Muscle of arm (tissue), 12 donors: ENCODE results near the gene FCF1. TPM values are rescaled to one million over a fixed set of nuclear protein-coding genes. Genes with fewer than 3 reads are reported as not detected.
"Not testable (repeated sequence)": the region's sequence is repeated elsewhere in the genome, so short reads cannot be mapped to it uniquely, and the experiment has no call there.

Source experiments
- DNase-seq: peaks from one replicate; pipeline ENCODE4 v3.0.0-alpha.2; 2013
- polyA plus RNA-seq, 12 donors: library from polyadenylated mRNA; unstranded; fragments of 120-200 nt; gene quantifications; one replicate each; pipeline ENCODE4 v1.2.1, GENCODE V29; 2013; ENCODE audit not compliant: insufficient read length in 12 of 12

Gene FCF1
- polyA plus RNA-seq, 12 donors = 33.8 to 64.9 (median 44.8) TPM; not detected in 1

DNA sequence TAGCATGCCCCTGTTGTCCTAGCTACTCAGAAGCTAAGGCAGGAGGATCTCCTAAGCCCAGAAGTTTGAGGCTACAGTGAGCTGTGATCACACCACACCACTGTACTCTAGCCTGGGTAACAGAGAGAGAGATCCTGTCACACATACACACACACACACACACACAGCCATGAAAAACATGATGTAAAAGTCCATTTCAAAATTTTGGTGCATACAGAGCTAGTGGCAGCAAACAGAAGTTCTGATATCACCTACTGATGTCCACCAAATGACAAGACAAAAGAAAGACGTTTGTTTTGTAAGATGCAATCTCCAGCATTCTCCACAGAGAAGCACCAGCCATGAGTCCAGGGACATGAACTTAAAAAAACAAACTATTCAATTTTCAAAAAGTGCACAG lies 15.9 kb upstream of the FCF1 start:
- no peak for DNase-seq

DNA sequence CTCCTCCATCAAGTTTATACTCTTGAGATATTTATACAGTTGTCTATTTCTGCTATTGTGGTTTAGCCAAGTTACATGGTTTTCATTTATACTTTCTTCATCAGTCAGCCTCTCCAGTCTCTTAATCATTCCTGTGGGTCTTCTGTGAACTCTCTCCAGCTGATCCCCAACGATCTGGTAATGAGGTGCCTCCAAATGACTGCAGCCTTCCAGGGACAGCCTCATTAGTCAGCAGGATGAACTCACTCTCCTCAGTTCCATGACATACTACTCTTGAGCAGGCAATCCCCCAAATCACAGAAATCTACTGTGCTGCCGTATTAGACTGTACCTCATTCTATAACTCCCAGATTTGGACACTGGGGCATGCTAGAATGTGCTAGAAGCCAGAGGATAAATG lies 15.4 kb upstream of the FCF1 start:
- no peak for DNase-seq

DNA sequence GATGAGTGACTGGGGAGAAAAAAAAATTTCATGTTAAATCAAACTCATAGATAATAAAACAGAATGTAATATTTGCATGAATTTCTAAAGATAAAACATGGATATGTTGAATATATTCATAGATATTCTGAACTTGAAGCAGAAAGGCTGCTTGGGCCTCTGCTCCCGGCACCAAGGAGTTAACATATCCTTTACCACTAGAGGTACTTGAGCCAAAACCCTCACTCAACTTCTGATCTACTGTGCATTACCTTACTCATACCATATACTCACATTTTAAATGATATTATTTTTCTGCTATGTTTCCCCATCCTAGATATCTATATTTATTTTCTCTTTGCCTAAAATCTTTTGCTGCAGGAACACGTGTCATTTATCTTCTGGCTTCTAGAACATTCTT lies 15.0 kb upstream of the FCF1 start:
- no peak for DNase-seq

DNA sequence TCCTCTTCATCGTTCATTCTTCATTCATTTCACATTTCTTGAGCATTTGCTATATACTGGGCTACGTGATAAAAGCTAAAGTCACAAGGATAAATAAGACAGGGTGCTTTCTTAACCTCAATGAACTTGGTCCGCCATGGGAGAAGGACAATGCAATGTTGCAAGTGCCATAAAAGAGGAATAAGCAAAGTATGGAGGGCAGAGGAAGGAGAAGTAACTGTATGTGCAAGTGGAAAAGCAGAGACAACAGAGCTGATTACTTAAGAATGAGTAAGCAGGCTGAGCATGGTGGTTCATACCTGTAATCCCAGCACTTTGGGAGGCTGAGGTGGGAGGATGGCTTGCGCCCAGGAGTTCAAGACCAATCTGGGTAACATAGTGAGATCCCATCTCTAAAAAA lies 14.5 kb upstream of the FCF1 start:
- no peak for DNase-seq

DNA sequence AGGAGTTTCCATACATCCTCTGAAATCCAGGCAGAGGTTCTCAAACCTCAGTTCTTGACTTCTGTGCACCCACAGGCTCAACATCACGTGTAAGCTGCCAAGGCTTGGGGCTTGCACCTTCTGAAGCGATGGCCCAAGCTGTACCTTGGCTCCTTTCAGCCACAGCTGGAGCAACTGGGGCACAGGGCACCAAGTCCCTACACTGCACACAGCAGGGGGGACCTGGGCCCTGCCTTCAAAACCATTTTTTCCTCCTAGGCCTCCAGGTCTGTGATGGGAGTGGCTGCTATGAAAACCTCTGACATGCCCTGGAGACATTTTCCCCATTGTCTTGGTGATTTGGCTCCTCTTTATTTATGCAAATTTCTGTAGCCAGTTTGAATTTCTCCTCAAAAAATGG lies 10.7 kb upstream of the FCF1 start:
- DNase-seq = no peak

DNA sequence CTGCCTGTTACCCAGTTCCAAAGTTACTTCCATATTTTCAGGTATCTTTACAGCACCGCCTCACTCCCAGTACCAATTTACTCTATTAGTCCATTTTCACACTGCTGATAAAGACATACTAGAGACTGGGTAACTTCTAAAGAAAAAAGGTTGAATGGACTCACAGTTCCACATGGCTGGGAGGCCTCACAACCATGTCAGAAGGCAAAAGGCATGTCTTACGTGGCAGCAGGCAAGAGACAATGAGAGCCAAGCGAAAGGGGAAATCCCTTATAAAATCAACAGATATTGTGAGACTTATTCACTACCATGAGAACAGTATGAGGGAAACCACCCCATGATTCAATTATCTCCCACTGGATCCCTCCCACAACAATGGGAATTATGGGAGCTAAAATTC lies 9.9 kb upstream of the FCF1 start:
- DNase-seq = no peak

DNA sequence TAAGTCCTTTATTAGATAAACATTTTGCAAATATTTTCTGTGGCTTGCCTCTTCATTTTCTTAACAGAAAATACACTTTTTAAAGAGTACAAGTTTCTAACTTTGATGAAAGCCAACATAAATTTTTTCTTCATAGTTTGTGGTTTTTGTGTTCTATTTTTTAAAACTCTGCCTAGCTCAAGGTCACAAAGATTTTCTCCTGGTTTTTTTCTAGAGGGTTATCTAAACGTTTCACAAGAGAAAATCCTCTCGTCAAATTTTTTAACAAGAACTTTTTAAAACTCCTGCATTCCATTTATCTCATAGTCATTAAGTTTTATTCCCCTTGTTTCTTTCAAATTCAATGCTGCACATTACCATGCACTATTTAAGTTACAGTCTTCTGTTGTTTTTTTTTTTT lies 8.3 kb upstream of the FCF1 start:
- DNase-seq = no peak

DNA sequence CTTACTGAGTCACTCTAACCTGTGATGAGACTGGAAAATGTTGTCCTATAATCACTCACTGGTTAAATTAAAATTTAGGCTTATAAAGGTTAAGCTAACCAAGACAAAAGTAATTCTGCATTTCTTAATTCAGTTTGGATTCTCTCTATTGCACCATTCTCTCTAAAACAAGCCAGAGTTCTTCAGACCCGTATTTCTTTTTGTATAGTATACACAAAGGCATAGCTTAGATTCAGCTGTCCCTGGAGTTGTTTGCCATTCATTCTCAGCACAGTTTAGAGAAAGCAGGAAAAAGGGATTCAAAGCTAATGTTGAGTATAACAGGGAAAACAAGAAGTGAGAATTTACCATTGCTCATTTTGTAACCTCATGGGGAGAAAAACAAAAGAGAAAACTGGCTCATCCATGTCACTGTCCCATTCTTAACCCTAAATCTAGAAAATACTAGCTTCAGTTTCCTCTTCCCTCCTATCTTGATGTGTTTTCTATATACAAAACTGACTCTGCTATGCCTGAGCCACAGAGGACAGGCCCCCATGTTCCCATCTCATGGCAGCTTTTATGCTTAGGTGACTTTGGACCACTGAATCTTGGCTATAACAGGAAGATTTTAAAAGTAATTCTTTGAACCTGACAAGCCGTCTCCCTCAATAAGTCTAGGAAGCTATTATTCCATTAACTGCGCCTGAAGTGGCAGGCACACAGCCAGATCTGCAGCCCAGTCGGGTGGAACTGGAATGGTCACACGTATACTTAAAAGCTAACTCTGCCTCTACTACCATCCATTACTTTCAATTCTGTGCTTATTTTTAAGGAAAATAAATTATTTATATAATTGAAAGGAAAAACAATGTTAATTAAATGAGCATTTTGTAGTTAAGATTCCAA lies 7.1 kb upstream of the FCF1 start:
- no peak for DNase-seq

DNA sequence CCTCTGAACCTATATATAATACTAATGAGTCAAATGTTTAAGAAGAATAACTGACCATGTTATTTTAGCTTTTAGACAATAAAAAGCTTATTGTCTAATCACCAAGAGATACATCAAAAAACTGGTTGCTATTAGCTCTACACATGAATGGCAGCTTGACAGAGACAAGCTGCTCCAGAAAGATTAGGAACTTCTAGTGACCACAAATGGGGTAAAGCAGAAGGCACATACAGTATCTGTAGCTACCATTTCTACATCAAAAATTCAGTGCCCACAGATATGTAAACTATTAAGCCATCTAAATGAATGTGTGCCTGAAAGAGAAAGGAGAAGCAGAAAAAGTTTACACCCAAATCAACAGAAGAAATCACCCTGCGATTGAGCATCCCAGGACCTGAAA lies 2.5 kb upstream of the FCF1 start:
- no peak for DNase-seq

DNA sequence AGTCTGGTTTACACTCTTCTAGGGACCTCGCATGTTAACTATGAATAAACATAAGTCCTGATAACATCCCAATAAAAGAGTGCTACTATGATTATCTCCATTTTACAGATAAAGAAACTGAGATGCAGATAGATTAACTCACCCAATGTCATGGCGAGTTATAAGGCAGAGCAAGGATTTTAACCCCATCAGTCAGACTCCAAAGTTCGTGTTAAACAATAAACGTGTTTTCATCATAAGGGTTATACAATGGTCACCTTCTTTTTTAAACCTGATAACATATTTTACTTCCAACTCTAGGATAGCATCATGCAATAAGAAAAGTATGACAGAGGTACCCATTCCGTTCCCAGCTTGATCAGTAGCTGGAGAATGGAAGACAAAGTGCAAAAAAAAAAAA lies 1.3 kb upstream of the FCF1 start:
- no peak for DNase-seq

DNA sequence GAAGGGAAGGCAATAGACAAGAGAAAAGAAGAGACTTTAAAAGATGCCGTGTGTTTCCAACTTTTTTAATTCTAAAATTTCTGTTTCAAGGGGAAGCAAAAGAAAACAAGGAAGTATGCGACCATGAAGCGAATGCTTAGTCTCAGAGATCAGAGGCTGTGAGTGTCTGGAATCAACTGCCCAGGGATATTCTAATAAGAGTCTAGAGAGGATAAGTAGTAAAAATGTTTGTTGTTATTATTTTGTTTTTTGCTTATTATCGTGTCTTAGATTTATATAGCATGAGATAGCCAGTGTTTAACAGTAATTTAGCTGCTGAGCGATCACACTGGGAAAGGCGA lies 421 bp downstream of the FCF1 start:
- DNase-seq = no peak

DNA sequence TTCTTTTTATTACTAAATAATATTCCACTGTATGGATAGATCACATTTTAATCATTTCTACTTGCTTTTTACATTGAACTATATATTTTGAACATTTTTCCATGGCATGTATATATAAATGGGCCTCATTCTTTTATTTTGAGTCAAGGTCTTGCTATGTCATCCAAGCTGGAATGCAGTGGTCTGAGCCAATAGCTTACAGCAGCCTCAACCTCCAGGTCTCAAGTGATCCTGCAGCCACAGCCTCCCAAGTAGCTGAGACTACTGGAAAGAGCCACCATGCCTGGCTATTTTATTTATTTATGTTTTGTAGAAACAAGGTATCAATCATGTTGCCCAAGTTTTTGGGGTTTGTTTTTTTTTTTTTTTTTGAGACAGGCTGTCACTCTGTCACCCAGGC lies 7.6 kb downstream of the FCF1 start:
- DNase-seq = no peak

DNA sequence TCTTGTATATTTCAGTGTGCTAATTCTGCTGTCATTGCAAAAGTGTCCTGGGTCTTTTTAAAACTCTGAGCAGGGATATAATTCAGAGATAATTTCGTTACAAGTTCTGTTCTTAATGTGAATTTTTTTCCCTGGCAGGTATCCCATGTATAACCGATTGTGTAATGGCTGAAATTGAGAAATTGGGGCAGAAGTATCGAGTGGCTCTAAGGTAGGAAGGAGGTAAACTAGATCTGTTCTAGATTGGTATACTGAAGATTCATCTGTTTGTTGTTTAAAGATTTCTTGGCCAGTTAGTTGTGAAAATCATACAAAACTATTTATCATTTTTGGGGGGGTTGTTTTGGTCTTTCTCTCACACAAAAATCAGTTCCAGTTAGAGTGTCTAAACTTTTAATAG lies 10.2 kb downstream of the FCF1 start:
- no peak for DNase-seq

DNA sequence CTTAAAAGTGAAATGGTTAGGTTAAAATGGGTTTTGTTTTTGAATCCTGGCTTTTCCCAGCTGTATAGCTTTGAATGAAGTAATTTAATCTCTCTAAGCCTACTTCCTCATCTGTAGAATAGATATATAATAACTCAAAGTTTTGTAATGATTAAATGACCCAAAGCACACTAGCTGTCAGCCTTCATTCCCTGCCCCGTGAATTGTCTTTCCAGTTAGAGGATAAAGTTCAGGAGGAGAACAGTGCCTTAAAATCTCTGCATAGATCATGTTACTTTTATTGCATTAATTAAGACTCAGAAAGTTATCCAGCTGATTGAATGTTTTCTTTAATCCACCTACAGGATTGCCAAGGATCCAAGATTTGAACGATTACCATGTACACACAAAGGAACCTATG lies 19.4 kb downstream of the FCF1 start:
- DNase-seq = no peak

DNA sequence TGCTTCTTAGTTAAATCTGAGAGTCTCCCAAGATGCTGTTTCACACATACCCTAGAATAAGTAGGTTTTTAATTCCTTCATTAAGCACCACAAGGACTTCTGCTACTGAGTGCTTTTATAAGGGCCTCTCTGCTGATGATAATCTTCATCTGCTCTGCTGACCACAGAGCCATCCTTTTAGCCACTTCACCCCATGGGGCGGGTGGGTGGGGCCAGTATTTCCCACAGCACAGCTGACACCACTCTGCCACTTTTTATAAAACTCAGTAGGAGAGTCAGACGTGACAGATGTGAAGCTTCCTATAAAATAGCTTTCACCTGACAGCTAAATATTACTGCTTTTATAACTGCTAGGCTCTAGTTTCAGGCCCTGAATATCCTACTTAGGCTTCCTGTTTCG lies 20.3 kb downstream of the FCF1 start:
- DNase-seq = no peak

DNA sequence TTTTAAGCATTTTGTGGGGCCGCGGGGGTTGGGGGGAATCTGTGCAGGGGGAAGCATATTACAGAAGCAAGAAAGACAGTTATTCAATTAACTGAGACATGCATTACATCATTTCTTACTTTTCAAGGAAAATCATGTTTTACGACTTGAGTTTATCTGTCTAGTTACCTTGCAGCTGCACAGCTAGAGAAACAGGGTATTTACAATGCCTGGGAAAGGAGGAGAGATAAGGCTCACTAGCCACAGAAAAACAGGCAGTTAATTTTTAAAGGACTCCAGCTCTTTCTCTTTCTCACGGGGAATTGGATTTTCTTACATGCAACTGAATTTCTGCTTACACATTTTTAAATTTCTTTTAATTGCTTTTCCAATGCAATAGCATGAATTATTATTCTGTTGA lies 22.2 kb downstream of the FCF1 start:
- DNase-seq = no peak

DNA sequence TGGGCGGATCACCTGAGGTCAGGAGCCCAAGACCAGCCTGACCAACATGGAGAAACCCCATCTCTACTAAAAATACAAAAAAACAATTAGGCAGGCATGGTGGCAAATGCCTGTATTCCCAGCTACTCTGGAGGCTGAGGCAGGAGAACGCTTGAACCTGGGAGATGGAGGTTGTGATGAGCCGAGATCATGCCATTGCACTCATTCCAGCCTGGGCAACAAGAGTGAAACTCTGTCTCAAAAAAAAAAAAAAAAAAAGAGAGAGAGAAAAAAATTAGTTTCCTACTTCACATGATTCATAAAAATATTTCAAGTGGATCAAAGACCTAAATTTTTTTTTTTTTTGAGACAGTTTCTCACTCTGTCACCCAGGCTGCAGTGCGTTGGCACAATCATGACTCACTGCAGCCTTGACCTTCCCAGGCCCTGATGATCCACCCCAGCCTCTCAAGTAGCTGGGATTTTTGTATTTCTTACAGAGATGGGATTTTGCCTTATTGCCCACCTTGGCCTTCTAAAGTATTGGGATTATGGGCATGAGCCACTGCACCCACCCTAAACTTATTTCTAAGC lies 24.9 kb downstream of the FCF1 start:
- DNase-seq = no peak

DNA sequence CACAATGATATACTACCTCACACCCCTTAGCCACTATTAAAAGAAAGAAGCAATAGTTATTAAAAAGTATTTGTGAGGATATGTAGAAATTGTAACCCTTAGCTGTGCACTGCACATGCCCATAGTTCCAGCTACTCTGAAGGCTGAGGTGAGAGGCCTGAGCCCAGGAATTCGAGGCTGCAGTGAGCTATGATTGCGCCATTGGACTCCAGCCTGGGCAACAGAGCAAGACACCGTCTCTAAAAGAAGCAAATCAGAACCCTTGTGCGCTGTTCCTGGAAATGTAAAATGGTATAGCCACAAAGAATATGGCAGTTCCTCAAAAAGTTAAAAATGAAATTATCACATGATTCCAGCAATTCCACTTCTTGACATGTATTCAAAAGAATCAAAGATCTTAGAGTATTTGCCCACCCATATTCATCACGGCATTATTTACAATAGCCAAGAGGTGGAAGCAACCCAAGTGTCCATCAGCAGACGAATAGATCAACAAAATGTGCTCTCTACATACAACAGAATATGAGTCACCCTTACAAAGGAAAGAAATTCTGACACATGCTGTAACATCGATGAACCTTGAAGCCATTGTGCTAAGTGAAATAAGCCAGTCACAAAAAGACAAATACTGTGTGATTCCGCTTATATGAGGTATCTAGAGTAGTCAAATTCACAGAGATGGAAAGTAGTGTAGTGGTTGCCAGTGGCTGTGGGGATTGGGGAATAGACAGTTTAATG lies 26.5 kb downstream of the FCF1 start:
- no peak for DNase-seq

DNA sequence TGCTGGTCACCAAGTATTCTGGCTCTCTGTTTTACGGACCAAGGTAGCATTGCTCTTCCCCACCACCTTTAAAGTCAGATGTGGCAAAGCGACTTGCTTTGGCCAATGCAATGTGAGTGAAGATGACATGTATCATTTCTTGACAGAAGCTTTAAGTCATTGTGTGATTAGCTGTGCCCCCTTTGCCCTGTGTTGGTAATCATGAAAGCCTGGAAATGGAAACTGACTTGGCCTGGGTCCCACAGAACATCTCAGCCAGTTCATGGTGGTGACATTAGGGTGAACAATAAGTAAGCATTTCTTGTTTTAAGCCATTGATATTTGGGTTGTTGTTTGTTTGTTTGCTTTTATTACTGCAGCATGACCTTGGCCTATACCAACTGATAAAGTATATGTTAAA lies 34.3 kb downstream of the FCF1 start:
- DNase-seq = no peak

DNA sequence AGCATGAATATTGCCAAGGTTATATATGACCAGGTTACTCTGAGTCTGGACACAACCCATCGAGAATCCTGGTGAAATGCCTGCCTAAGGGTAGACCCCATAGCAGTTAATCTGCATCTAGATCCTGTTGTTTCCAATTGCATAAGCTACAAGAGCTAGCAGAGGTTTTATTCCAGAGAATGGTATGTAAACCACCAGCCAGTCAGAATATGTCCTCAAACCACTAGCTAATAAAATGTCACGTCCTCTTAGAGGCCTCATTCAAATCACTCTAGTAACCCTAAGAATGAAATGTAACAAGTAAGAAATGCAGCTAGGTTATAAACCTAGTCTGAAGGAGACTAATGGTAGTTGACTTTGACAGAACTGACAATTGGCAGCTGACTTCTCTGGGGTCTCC lies 41.2 kb downstream of the FCF1 start:
- no peak for DNase-seq

DNA sequence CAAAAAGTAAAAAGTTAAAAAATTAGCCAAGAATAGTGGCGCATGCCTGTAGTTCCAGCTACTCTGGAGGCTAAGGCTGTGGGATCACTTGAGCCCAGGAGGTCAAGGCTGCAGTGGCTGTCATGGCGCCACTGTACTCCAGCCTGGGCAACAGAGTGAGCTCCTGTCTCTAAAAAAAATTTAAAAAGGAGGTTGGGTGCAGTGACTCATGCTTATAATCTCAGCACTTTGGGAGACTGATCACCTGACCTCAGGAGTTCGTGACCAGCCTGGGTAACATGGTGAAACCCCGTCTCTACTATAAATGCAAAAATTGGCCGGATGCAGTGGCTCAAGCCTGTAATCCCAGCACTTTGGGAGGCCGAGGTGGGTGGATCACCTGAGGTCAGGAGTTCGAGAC lies 42.0 kb downstream of the FCF1 start:
- DNase-seq = no peak

DNA sequence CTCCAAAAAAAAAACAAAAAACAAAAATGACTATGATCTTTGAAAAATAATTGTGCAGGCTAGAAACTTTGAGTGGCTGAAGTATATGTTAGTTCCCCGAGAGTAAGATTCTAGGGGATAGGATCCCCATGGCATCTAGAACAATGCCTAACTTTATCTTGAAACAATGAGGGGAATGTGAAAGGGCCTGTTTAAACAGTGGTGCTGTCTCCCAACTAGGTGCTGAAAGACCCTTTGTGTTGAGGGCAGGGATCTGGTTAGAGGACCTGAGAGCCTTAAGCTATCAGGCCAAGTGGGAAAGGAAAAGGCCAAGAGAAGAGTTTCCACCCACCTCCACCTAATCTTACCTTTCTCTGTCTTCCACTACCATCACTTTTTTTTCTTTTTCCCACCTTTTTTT lies 43.4 kb downstream of the FCF1 start:
- no peak for DNase-seq

DNA sequence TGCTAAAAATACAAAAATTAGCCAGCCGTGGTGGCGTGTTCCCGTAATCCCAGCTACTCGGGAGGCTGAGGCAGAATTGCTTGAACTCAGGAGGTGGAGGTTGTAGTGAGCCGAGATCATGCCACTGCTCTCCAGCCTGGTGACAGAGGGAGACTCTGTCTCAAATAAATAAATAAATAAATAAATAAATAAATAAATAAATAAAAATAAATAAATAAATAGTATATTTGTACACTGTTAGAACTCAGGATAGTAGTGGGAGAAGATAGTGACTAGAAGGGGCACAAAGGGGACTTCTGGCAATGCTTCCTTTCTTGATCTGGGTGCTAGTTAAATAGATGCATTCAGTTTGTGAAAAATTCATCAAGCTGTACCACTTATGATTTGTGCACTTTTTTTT lies 45.6 kb downstream of the FCF1 start:
- DNase-seq = not testable (repeated sequence)
